AG04449 (cell line): ENCODE data around the gene SERP2.

Experiments
- CTCF ChIA-PET: fragments of 350-600 bp; formaldehyde crosslinking; extraction: SDS; loops from one replicate; lab custom pipeline; 2021; ENCODE audit warnings: antibody characterized with exemption; lab: Yijun Ruan, JAX
- POLR2A ChIA-PET: fragments of 400-600, 350-600 bp; formaldehyde crosslinking; extraction: SDS; loops from one replicate; lab custom pipeline; 2020; ENCODE audit warnings: antibody characterized with exemption, inconsistent platforms; lab: Yijun Ruan, JAX
- DNase-seq: peaks from one replicate; pipeline ENCODE4 v3.0.0-alpha.2; 2010; ENCODE audit warnings: low read depth, low spot score
- H3K4me3 ChIP-seq: 2 replicates; pipeline ENCODE4 v1.5.1; 2011; ENCODE audit warnings: low read depth, mild to moderate bottlenecking, control low read depth, low read length
- CTCF ChIP-seq: IDR thresholded peaks from one replicate; pipeline ENCODE4 v1.5.1; 2011; ENCODE audit warnings: mild to moderate bottlenecking, moderate library complexity, low read length, control low read depth, inconsistent platforms; ENCODE audit not compliant: insufficient read depth; ENCODE audit errors: missing control alignments

Gene SERP2

GRCh38 chr13:44352671-44353070 is 21.0 kb upstream of the SERP2 start:
- POLR2A ChIA-PET: interaction anchor here (0.7 kb wide), 1 partner anchor 45 kb away, joined by 3 read pairs; no protein-coding TSS in a partner anchor
- no peak for DNase-seq
- TF ChIP-seq CTCF: no peak
- CTCF ChIA-PET: no interaction called here
- no peak overlapping the region for H3K4me3 ChIP-seq

DNA sequence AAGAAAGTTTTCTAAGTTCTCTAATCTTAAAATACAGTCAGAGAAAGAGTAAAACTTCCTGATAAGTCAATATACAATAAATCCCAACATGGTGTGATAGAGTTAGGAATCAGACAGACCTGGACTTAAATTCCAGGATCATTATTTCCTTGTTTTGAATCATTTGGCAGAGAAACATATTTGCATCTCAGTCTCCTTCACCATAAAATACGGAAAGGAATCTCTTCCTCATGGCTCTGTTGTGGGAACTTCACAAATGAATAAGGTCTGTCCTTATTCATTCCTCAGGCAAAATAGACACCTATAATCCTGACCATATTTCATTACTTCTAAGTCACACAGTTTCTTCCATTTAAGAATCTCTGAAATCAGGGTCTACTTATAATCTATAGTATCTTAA is 19.3 kb upstream of the SERP2 start:
- no peak overlapping the region for H3K4me3 ChIP-seq
- no peak for DNase-seq
- ChIA-PET POLR2A (no interaction called here), CTCF (no interaction called here)
- TF ChIP-seq CTCF: no peak

- TF ChIP-seq CTCF: no peak
- ChIA-PET CTCF (interaction anchor here (1.0 kb wide), 1 partner anchor 83 kb away, joined by 3 read pairs; no protein-coding TSS in a partner anchor), POLR2A (interaction anchor here (0.7 kb wide), 1 partner anchor 81 kb away, joined by 3 read pairs; no protein-coding TSS in a partner anchor)
- DNase-seq: no peak
- no peak overlapping the region for H3K4me3 ChIP-seq
Measured at GRCh38 chr13:44354884-44355283, 18.7 kb upstream of the SERP2 start.

DNA sequence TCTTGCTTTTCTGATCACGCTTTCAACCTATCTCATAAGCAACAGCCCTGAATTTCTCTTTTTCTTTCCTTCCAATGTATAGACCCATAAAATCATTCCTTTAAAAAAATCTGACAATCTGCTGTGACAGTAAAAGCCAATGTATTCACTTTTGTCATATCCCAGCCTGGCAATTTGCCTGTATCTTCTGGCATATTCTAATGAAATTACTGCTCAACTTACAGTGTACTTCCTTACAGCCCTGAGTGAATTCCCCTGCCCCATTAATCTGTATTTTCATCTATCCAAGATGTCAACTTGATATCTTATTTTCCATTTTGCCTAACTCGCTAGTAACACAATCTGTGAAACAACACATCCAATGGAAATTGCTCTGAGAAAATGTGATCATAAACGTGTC is 18.0 kb upstream of the SERP2 start:
- POLR2A ChIA-PET: no interaction called here
- DNase-seq: no peak
- CTCF ChIA-PET: interaction anchor here (1.0 kb wide), 1 partner anchor 82 kb away, joined by 3 read pairs; no protein-coding TSS in a partner anchor
- H3K4me3 ChIP-seq: no peak overlapping the region
- TF ChIP-seq CTCF: no peak

DNA sequence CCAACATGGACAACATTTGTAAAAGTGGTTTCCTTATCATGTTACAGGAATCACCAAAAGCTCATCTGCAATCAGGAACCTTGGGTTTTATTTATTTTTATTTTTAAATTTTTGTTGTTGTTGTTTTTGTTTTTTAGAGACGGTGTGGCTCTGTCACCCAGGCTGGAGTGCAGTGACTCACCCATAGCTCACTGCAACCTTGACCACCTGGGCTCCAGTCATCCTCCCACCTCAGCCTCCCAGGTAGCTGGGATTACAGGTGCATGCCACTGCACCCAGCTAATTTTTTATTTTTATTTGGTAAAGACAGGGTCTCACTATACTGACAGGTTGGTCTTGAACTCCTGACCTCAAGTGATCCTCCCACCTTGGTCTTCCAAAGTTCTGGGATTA is 13.6 kb upstream of the SERP2 start:
- no peak overlapping the region for H3K4me3 ChIP-seq
- no peak for DNase-seq
- CTCF ChIA-PET: no interaction called here
- no peak for TF ChIP-seq CTCF
- POLR2A ChIA-PET: no interaction called here

GRCh38 chr13:44362394-44363040 is 11.1 kb upstream of the SERP2 start:
- TF ChIP-seq CTCF: no peak
- CTCF ChIA-PET: no interaction called here
- H3K4me3 ChIP-seq: no peak overlapping the region
- POLR2A ChIA-PET: no interaction called here
- DNase-seq: no peak
